ENCODE results near the gene NECAB3. TPM values are rescaled to one million over a fixed set of nuclear protein-coding genes. Genes with fewer than 3 reads are reported as not detected.
A peak's percentile ranks its signal among the peaks of the same experiment; 100 is the strongest.

The NECAB3 gene
- total and polyA plus RNA-seq, 2 of the 13 experiments (the other 11 are each of a cell fraction or from before 2014, with no cell fraction given): 61.5 to 65.5 TPM

- TF ChIP-seq, protein P1, sequence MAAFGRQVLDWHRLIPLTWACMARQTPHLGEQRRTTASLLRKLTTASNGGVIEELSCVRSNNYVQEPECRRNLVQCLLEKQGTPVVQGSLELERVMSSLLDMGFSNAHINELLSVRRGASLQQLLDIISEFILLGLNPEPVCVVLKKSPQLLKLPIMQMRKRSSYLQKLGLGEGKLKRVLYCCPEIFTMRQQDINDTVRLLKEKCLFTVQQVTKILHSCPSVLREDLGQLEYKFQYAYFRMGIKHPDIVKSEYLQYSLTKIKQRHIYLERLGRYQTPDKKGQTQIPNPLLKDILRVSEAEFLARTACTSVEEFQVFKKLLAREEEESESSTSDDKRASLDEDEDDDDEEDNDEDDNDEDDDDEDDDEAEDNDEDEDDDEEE (CRISPR knock-in tag; IDR thresholded peaks at IDR 0.05): no peak
- TF ChIP-seq PHF20 (CRISPR knock-in tag; IDR thresholded peaks at IDR 0.05): no peak
- TF ChIP-seq ZBTB49 (CRISPR knock-in tag; IDR thresholded peaks at IDR 0.05; ENCODE audit: borderline replicate concordance): no peak
- TF ChIP-seq ZNF547 (CRISPR knock-in tag; IDR thresholded peaks at IDR 0.05): no peak
- TF ChIP-seq SP4 (CRISPR knock-in tag; IDR thresholded peaks at IDR 0.05): no peak
- TF ChIP-seq SMAD1 (CRISPR knock-in tag; IDR thresholded peaks at IDR 0.05; ENCODE audit: borderline replicate concordance, low read depth): no peak
- TF ChIP-seq, protein P2, sequence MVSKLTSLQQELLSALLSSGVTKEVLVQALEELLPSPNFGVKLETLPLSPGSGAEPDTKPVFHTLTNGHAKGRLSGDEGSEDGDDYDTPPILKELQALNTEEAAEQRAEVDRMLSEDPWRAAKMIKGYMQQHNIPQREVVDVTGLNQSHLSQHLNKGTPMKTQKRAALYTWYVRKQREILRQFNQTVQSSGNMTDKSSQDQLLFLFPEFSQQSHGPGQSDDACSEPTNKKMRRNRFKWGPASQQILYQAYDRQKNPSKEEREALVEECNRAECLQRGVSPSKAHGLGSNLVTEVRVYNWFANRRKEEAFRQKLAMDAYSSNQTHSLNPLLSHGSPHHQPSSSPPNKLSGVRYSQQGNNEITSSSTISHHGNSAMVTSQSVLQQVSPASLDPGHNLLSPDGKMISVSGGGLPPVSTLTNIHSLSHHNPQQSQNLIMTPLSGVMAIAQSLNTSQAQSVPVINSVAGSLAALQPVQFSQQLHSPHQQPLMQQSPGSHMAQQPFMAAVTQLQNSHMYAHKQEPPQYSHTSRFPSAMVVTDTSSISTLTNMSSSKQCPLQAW (CRISPR knock-in tag; IDR thresholded peaks at IDR 0.05): 0 out of 2 replicates have a peak, but pooled peaks have one; percentile 17
- TF ChIP-seq ARHGAP35 (CRISPR knock-in tag; IDR thresholded peaks at IDR 0.05; ENCODE audit: borderline replicate concordance): no peak
- no peak for TF ChIP-seq ZKSCAN1 (IDR thresholded peaks at IDR 0.05; ENCODE audit: low read length)
- no peak for TF ChIP-seq KLF9 (CRISPR knock-in tag; IDR thresholded peaks at IDR 0.05; ENCODE audit: low read depth)
- TF ChIP-seq SAP130 (CRISPR knock-in tag; IDR thresholded peaks at IDR 0.05; ENCODE audit: low read depth): 0 out of 2 replicates have a peak, but pooled peaks have one; percentile 29
- no peak for TF ChIP-seq CENPX (CRISPR knock-in tag; IDR thresholded peaks at IDR 0.05)
- no peak for TF ChIP-seq ZEB1 (IDR thresholded peaks at IDR 0.05; ENCODE audit: insufficient replicate concordance, low read depth)
- TF ChIP-seq, protein P3, sequence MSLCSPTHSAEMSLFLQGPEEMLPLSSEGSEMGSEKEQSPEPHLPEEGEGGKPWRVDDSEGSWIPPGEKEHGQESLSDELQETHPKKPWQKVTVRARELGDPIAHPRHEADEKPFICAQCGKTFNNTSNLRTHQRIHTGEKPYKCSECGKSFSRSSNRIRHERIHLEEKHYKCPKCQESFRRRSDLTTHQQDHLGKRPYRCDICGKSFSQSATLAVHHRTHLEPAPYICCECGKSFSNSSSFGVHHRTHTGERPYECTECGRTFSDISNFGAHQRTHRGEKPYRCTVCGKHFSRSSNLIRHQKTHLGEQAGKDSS (CRISPR knock-in tag; IDR thresholded peaks at IDR 0.05; ENCODE audit: borderline replicate concordance, low read depth): no peak
- no peak for TF ChIP-seq E2F2 (CRISPR knock-in tag; IDR thresholded peaks at IDR 0.05; ENCODE audit: borderline replicate concordance)
- peak; percentile 36; the same call in 1 of the 2 replicates for TF ChIP-seq HNF4A (CRISPR knock-in tag; IDR thresholded peaks at IDR 0.05)
- no peak for TF ChIP-seq KLF15 (CRISPR knock-in tag; IDR thresholded peaks at IDR 0.05; ENCODE audit: borderline replicate concordance)
Measured at GRCh38 chr20:33721391-33722140, 47.3 kb upstream of the NECAB3 start (continued).
